ENCODE measurements around the gene FBXO46. TPM values are rescaled to one million over a fixed set of nuclear protein-coding genes. Genes with fewer than 3 reads are reported as not detected.

The FBXO46 gene
- total and polyA plus RNA-seq, 4 donors = 1.2 to 4.5 (median 3.6) TPM

DNA sequence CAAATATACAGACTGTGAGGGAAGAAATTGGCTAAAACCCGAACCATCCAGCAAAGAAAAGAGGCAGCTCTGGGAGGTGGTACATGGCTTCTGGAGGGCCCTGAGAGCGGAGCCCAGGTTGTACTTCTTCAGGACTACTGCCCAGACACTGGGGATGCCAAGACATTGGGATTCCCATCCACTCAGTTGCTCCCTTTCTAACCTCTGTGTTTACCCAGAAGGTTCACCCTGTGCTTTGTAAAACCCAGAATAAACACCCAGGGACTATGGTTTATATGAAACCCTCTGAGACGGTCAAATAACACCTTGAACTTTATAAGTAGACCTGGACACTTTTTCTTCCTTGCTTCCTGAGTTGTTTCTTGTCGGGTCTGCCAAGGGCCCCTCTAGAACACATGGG, 12.3 kb upstream of the FBXO46 start:
- 75% methylated on average over 4 of the region's 4 CpGs for WGBS
- no peaks in the 10 kb centered on the region for H3K4me1 ChIP-seq (ENCODE audit: control insufficient read depth in 4 of 4, insufficient read depth in 4 of 4, low read length in 3 of 4)

DNA sequence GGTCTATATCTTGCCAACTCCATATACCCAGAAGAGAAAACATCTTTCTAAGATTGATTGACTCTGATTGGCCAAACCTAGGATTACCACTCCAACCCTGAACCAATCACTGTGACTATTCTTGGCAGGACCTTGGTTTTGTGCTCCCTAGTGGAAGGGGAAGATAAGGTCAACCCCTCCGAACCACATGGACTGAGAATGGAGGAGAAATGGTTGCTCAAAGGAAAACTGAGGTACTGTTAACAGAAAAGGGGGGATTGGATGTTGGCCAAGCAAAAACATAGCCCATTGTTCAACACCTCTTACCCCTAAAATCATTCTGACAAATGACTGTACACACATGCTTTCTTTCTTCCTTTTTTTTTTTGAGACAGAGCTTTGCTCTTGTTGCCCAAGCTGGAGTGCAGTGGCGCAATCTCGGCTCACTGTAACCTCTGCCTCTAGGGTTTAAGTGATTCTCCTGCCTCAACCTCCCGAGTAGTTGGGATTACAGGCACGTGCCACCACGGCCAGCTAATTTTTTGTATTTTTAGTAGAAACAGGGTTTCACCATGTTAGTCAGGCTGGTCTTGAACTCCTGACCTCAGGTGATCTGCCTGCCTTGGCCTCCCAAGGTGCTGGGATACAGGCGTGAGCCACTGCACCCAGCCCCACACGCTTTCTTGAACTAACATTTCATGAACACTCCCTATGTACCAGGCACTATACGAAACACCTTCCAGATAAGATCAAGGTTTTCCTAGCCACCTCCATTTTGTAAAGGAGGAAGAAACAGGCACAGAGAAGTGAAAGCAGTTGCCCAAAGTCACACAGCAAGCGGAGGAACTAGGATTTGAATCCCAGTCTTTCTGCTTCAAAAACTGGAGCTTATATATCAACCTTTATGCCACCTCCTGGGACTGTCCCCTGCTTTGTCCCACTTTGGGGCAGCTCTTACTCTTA, 9.1 kb upstream of the FBXO46 start:
- WGBS = 81% methylated on average over 10 of the region's 10 CpGs

More for the DNA sequence above, 12.3 kb upstream of the FBXO46 start:
- no peaks in the 10 kb centered on the region for H3K36me3 ChIP-seq (ENCODE audit: control insufficient read depth in 4 of 4, insufficient read depth in 3 of 4, low read depth in 1 of 4, low read length in 3 of 4)
- H3K9ac ChIP-seq (ENCODE audit: low read depth in 1 of 2, low read length in 2 of 2) = no peak overlapping the region
- H3K9me3 ChIP-seq (ENCODE audit: control insufficient read depth in 4 of 4, low read length in 3 of 4) = no peaks in the 10 kb centered on the region
- no peak for TF ChIP-seq FOXA2 (IDR thresholded peaks at IDR 0.05)
- no peak for TF ChIP-seq RAD21 (IDR thresholded peaks at IDR 0.05)
- TF ChIP-seq RXRA (IDR thresholded peaks at IDR 0.05) = no peak
- TF ChIP-seq JUND (IDR thresholded peaks at IDR 0.05) = no peak
- no peak for DNase-seq (ENCODE audit: low spot score)
- H3K27me3 ChIP-seq (ENCODE audit: control insufficient read depth in 4 of 4, insufficient read depth in 4 of 4, low read length in 3 of 4) = no peaks in the 10 kb centered on the region
- H3K4me3 ChIP-seq (ENCODE audit: low read depth in 1 of 3, low read length in 3 of 3) = no peak overlapping the region
- no peak overlapping the region for H3K27ac ChIP-seq (ENCODE audit: low read depth in 1 of 2, low read length in 2 of 2)

DNA sequence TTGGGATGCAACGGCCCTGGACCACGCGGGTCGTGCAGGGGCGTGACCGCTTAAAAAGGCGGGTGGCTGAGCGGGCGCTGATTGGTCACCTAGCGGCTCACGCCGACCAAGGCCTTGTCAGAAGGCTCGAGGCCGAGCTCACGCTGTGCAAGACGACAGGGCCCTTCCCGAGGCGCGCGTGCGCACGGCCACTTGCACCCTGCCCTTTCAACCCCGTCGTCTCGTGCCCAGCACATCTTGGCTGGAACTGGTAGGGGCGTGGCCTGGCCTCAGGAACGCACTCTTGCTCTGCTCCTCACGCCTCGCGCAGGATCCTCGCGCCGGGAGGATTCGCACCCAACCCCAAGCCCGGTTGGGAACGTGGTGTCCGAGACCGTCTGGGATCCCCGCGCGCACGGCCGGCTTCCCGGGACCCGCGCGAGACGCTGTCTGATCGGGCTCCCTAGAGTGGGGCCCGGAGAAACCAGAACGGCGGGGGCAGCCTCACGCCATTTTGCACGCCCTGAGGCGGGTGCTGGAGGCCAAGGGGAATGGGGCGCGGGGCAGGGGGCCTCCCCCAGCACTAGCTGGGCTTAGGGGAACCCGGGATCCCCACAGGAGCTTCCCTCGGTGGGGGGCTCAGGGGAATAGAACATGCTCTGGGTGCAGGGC, 2.6 kb upstream of the FBXO46 start, which contains the start of gene MEIOSIN:
Gene MEIOSIN, plus strand, starts transcription at position 280 of the 651 bp plus-strand sequence. CDS start 1,938 bp downstream, outside the sequence.
- Histone ChIP-seq H3K9ac (ENCODE audit: low read depth in 1 of 2, low read length in 2 of 2) (no peak within 1 kb of the TSS), H3K36me3 (ENCODE audit: control insufficient read depth in 4 of 4, insufficient read depth in 3 of 4, low read depth in 1 of 4, low read length in 3 of 4) (no peaks in the 10 kb centered on the region), H3K9me3 (ENCODE audit: control insufficient read depth in 4 of 4, low read length in 3 of 4) (no peaks in the 10 kb centered on the region), H3K4me3 (ENCODE audit: low read depth in 1 of 3, low read length in 3 of 3) (no peak within 1 kb of the TSS), H3K27ac (ENCODE audit: low read depth in 1 of 2, low read length in 2 of 2) (no peak within 1 kb of the TSS), H3K27me3 (ENCODE audit: control insufficient read depth in 4 of 4, insufficient read depth in 4 of 4, low read length in 3 of 4) (no peaks in the 10 kb centered on the region), H3K4me1 (ENCODE audit: control insufficient read depth in 4 of 4, insufficient read depth in 4 of 4, low read length in 3 of 4) (peaks cover 0 to 15% (median 8%) of the 10 kb centered on the region in 4 donors)
- WGBS = 92% methylated on average over 59 of the region's 59 CpGs
- no peak for DNase-seq (ENCODE audit: low spot score)
- TF ChIP-seq, protein P1, sequence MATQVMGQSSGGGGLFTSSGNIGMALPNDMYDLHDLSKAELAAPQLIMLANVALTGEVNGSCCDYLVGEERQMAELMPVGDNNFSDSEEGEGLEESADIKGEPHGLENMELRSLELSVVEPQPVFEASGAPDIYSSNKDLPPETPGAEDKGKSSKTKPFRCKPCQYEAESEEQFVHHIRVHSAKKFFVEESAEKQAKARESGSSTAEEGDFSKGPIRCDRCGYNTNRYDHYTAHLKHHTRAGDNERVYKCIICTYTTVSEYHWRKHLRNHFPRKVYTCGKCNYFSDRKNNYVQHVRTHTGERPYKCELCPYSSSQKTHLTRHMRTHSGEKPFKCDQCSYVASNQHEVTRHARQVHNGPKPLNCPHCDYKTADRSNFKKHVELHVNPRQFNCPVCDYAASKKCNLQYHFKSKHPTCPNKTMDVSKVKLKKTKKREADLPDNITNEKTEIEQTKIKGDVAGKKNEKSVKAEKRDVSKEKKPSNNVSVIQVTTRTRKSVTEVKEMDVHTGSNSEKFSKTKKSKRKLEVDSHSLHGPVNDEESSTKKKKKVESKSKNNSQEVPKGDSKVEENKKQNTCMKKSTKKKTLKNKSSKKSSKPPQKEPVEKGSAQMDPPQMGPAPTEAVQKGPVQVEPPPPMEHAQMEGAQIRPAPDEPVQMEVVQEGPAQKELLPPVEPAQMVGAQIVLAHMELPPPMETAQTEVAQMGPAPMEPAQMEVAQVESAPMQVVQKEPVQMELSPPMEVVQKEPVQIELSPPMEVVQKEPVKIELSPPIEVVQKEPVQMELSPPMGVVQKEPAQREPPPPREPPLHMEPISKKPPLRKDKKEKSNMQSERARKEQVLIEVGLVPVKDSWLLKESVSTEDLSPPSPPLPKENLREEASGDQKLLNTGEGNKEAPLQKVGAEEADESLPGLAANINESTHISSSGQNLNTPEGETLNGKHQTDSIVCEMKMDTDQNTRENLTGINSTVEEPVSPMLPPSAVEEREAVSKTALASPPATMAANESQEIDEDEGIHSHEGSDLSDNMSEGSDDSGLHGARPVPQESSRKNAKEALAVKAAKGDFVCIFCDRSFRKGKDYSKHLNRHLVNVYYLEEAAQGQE (IDR thresholded peaks at IDR 0.05) = no peak
- TF ChIP-seq RAD21 (IDR thresholded peaks at IDR 0.05) = no peak

More for the DNA sequence above, 9.1 kb upstream of the FBXO46 start:
- no peaks in the 10 kb centered on the region for H3K36me3 ChIP-seq (ENCODE audit: control insufficient read depth in 4 of 4, insufficient read depth in 3 of 4, low read depth in 1 of 4, low read length in 3 of 4)
- H3K4me1 ChIP-seq (ENCODE audit: control insufficient read depth in 4 of 4, insufficient read depth in 4 of 4, low read length in 3 of 4) = no peaks in the 10 kb centered on the region
- no peaks in the 10 kb centered on the region for H3K9me3 ChIP-seq (ENCODE audit: control insufficient read depth in 4 of 4, low read length in 3 of 4)
- TF ChIP-seq, protein P2, sequence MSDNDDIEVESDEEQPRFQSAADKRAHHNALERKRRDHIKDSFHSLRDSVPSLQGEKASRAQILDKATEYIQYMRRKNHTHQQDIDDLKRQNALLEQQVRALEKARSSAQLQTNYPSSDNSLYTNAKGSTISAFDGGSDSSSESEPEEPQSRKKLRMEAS (IDR thresholded peaks at IDR 0.05) = no peak
- no peak for TF ChIP-seq FOXA1 (IDR thresholded peaks at IDR 0.05)
- TF ChIP-seq YY1 (IDR thresholded peaks at IDR 0.05) = no peak
- no peak for TF ChIP-seq RXRA (IDR thresholded peaks at IDR 0.05)
- no peak for TF ChIP-seq HNF4G (IDR thresholded peaks at IDR 0.05)
- no peak for TF ChIP-seq JUND (IDR thresholded peaks at IDR 0.05)
- TF ChIP-seq, protein P3, sequence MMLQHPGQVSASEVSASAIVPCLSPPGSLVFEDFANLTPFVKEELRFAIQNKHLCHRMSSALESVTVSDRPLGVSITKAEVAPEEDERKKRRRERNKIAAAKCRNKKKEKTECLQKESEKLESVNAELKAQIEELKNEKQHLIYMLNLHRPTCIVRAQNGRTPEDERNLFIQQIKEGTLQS (IDR thresholded peaks at IDR 0.05) = no peak
- TF ChIP-seq, protein P4, sequence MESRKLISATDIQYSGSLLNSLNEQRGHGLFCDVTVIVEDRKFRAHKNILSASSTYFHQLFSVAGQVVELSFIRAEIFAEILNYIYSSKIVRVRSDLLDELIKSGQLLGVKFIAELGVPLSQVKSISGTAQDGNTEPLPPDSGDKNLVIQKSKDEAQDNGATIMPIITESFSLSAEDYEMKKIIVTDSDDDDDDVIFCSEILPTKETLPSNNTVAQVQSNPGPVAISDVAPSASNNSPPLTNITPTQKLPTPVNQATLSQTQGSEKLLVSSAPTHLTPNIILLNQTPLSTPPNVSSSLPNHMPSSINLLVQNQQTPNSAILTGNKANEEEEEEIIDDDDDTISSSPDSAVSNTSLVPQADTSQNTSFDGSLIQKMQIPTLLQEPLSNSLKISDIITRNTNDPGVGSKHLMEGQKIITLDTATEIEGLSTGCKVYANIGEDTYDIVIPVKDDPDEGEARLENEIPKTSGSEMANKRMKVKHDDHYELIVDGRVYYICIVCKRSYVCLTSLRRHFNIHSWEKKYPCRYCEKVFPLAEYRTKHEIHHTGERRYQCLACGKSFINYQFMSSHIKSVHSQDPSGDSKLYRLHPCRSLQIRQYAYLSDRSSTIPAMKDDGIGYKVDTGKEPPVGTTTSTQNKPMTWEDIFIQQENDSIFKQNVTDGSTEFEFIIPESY (IDR thresholded peaks at IDR 0.05) = no peak
- no peak for TF ChIP-seq HNF4A (conservative IDR thresholded peaks at IDR 0.05)
- no peak for TF ChIP-seq TAF1 (conservative IDR thresholded peaks at IDR 0.05)
- no peak for TF ChIP-seq NR2F2 (IDR thresholded peaks at IDR 0.05)
- no peak for TF ChIP-seq RAD21 (IDR thresholded peaks at IDR 0.05)
- no peak for TF ChIP-seq GABPA (IDR thresholded peaks at IDR 0.05 in 1 of 2, conservative IDR thresholded peaks at IDR 0.05 in 1 of 2)
- no peak overlapping the region for H3K4me3 ChIP-seq (ENCODE audit: low read depth in 1 of 3, low read length in 3 of 3)
- no peaks in the 10 kb centered on the region for H3K27me3 ChIP-seq (ENCODE audit: control insufficient read depth in 4 of 4, insufficient read depth in 4 of 4, low read length in 3 of 4)
- no peak overlapping the region for H3K27ac ChIP-seq (ENCODE audit: low read depth in 1 of 2, low read length in 2 of 2)
- no peak for DNase-seq (ENCODE audit: low spot score)
- no peak overlapping the region for H3K9ac ChIP-seq (ENCODE audit: low read depth in 1 of 2, low read length in 2 of 2)

Measured in liver (tissue), 9 donors.